ENCODE results near the gene CASZ1. TPM values are rescaled to one million over a fixed set of nuclear protein-coding genes. Genes with fewer than 3 reads are reported as not detected.

The CASZ1 gene
- total and polyA plus RNA-seq, 5 donors from 2014 or later, result 0.57 to 55.1 (median 1.1) TPM

- Mint-ChIP-seq H3K4me3 (no peak overlapping the region), H3K9me3 (no peaks in the 10 kb centered on the region), H3K27me3 (peaks cover 6% of the 10 kb centered on the region), H3K27ac (no peak overlapping the region), H3K4me1 (no peaks in the 10 kb centered on the region), H3K36me3 (no peaks in the 10 kb centered on the region)
- ATAC-seq (ENCODE audit: low read depth in 2 of 2), result no peak
- Histone ChIP-seq H3K36me3 (ENCODE audit: control insufficient read depth, insufficient read depth, low read length) (no peaks in the 10 kb centered on the region), H3K4me3 (ENCODE audit: low read depth, low read length) (no peak overlapping the region), H3K27ac (ENCODE audit: insufficient read depth, low read length, poor library complexity, severe bottlenecking) (no peak overlapping the region), H3K9me3 (ENCODE audit: control insufficient read depth in 2 of 2, low read length in 2 of 2) (no peaks in the 10 kb centered on the region), H3K27me3 (ENCODE audit: control insufficient read depth, insufficient read depth, low read length) (no peaks in the 10 kb centered on the region), H3K4me1 (ENCODE audit: control insufficient read depth, insufficient read depth, low read length, poor library complexity, severe bottlenecking) (no peaks in the 10 kb centered on the region)
- no peak for DNase-seq
Measured at GRCh38 chr1:10705953-10706352, 90.5 kb downstream of the CASZ1 start.

- no peaks in the 10 kb centered on the region for H3K36me3 ChIP-seq (ENCODE audit: control insufficient read depth, insufficient read depth, low read length)
- Mint-ChIP-seq H3K9me3 (no peaks in the 10 kb centered on the region), H3K27me3 (peaks cover 9% of the 10 kb centered on the region), H3K4me3 (no peak overlapping the region), H3K27ac (no peak overlapping the region), H3K36me3 (no peaks in the 10 kb centered on the region), H3K4me1 (no peaks in the 10 kb centered on the region)
- H3K9me3 ChIP-seq (ENCODE audit: control insufficient read depth in 2 of 2, low read length in 2 of 2), result no peaks in the 10 kb centered on the region
- H3K4me3 ChIP-seq (ENCODE audit: low read depth, low read length), result no peak overlapping the region
- H3K27me3 ChIP-seq (ENCODE audit: control insufficient read depth, insufficient read depth, low read length), result no peaks in the 10 kb centered on the region
- ATAC-seq (ENCODE audit: low read depth in 2 of 2) (no peak), DNase-seq (no peak)
- no peak overlapping the region for H3K27ac ChIP-seq (ENCODE audit: insufficient read depth, low read length, poor library complexity, severe bottlenecking)
- H3K4me1 ChIP-seq (ENCODE audit: control insufficient read depth, insufficient read depth, low read length, poor library complexity, severe bottlenecking), result no peaks in the 10 kb centered on the region
Measured at GRCh38 chr1:10704368-10704882, 92.0 kb downstream of the CASZ1 start.

- H3K27ac Mint-ChIP-seq, result no peak overlapping the region
- H3K4me1 Mint-ChIP-seq, result no peaks in the 10 kb centered on the region
- H3K9me3 ChIP-seq (ENCODE audit: control insufficient read depth in 2 of 2, low read length in 2 of 2), result no peaks in the 10 kb centered on the region
- no peaks in the 10 kb centered on the region for H3K9me3 Mint-ChIP-seq
- no peaks in the 10 kb centered on the region for H3K36me3 ChIP-seq (ENCODE audit: control insufficient read depth, insufficient read depth, low read length)
- H3K27me3 ChIP-seq (ENCODE audit: control insufficient read depth, insufficient read depth, low read length), result no peaks in the 10 kb centered on the region
- peaks cover 9% of the 10 kb centered on the region for H3K27me3 Mint-ChIP-seq
- H3K27ac ChIP-seq (ENCODE audit: insufficient read depth, low read length, poor library complexity, severe bottlenecking), result no peak overlapping the region
- no peaks in the 10 kb centered on the region for H3K4me1 ChIP-seq (ENCODE audit: control insufficient read depth, insufficient read depth, low read length, poor library complexity, severe bottlenecking)
- no peak overlapping the region for H3K4me3 Mint-ChIP-seq
- ATAC-seq (ENCODE audit: low read depth in 2 of 2) (no peak), DNase-seq (no peak)
- H3K36me3 Mint-ChIP-seq, result no peaks in the 10 kb centered on the region
- no peak overlapping the region for H3K4me3 ChIP-seq (ENCODE audit: low read depth, low read length)
Measured at GRCh38 chr1:10703702-10704101, 92.7 kb downstream of the CASZ1 start.

- H3K9me3 ChIP-seq (ENCODE audit: control insufficient read depth in 2 of 2, low read length in 2 of 2), result no peaks in the 10 kb centered on the region
- no peaks in the 10 kb centered on the region for H3K4me1 ChIP-seq (ENCODE audit: control insufficient read depth, insufficient read depth, low read length, poor library complexity, severe bottlenecking)
- H3K27me3 Mint-ChIP-seq, result peaks cover 9% of the 10 kb centered on the region
- no peaks in the 10 kb centered on the region for H3K27me3 ChIP-seq (ENCODE audit: control insufficient read depth, insufficient read depth, low read length)
- H3K4me3 ChIP-seq (ENCODE audit: low read depth, low read length), result no peak overlapping the region
- H3K27ac ChIP-seq (ENCODE audit: insufficient read depth, low read length, poor library complexity, severe bottlenecking), result no peak overlapping the region
- H3K36me3 ChIP-seq (ENCODE audit: control insufficient read depth, insufficient read depth, low read length), result no peaks in the 10 kb centered on the region
- DNase-seq, result no peak
- no peak overlapping the region for H3K4me3 Mint-ChIP-seq
- no peaks in the 10 kb centered on the region for H3K9me3 Mint-ChIP-seq
- no peak for ATAC-seq (ENCODE audit: low read depth in 2 of 2)
- H3K4me1 Mint-ChIP-seq, result peaks cover 0 to 7% (median under 1%) of the 10 kb centered on the region in 4 donors
- no peak overlapping the region for H3K27ac Mint-ChIP-seq
- no peaks in the 10 kb centered on the region for H3K36me3 Mint-ChIP-seq
Measured at GRCh38 chr1:10701145-10701544, 95.3 kb downstream of the CASZ1 start.

DNA sequence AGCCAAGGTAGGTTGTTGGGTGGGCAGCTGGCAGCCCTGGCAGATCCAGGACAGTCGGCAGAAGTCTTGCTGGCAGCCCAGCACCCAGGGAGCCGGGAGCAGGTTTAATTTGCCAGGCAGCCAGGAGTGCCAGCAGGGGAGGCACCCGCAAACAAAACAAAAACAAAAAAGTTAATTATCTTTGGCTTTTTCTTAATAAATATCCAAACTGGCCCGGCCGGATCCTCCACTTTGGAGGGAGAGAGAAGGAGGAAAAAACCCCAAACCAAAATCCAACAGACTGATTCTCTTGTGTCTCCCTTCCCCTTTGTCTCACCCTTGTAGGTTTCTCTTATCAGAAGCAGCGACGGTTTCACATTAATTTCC, 97.0 kb downstream of the CASZ1 start:
- Mint-ChIP-seq H3K4me1 (peaks cover 0 to 15% (median 5%) of the 10 kb centered on the region in 4 donors), H3K4me3 (peak overlapping the region in 1 of 4 donors; percentile 11), H3K36me3 (no peaks in the 10 kb centered on the region), H3K27ac (no peak overlapping the region), H3K27me3 (peaks cover 9% of the 10 kb centered on the region), H3K9me3 (no peaks in the 10 kb centered on the region)
- DNase-seq (no peak), ATAC-seq (ENCODE audit: low read depth in 2 of 2) (no peak)
- H3K9me3 ChIP-seq (ENCODE audit: control insufficient read depth in 2 of 2, low read length in 2 of 2), result no peaks in the 10 kb centered on the region
- no peak overlapping the region for H3K27ac ChIP-seq (ENCODE audit: insufficient read depth, low read length, poor library complexity, severe bottlenecking)
- H3K4me1 ChIP-seq (ENCODE audit: control insufficient read depth, insufficient read depth, low read length, poor library complexity, severe bottlenecking), result peaks cover 4% of the 10 kb centered on the region
- no peak overlapping the region for H3K4me3 ChIP-seq (ENCODE audit: low read depth, low read length)
- no peaks in the 10 kb centered on the region for H3K27me3 ChIP-seq (ENCODE audit: control insufficient read depth, insufficient read depth, low read length)
- no peaks in the 10 kb centered on the region for H3K36me3 ChIP-seq (ENCODE audit: control insufficient read depth, insufficient read depth, low read length)

- H3K4me1 ChIP-seq (ENCODE audit: control insufficient read depth, insufficient read depth, low read length, poor library complexity, severe bottlenecking), result peaks cover 4% of the 10 kb centered on the region
- H3K4me3 Mint-ChIP-seq, result peak overlapping the region in 1 of 4 donors; percentile 21
- no peak overlapping the region for H3K4me3 ChIP-seq (ENCODE audit: low read depth, low read length)
- H3K9me3 Mint-ChIP-seq, result no peaks in the 10 kb centered on the region
- H3K4me1 Mint-ChIP-seq, result peaks cover 0 to 15% (median 5%) of the 10 kb centered on the region in 4 donors
- no peak overlapping the region for H3K27ac ChIP-seq (ENCODE audit: insufficient read depth, low read length, poor library complexity, severe bottlenecking)
- peaks cover 8% of the 10 kb centered on the region for H3K27me3 Mint-ChIP-seq
- no peaks in the 10 kb centered on the region for H3K36me3 Mint-ChIP-seq
- no peaks in the 10 kb centered on the region for H3K27me3 ChIP-seq (ENCODE audit: control insufficient read depth, insufficient read depth, low read length)
- no peak for ATAC-seq (ENCODE audit: low read depth in 2 of 2)
- H3K27ac Mint-ChIP-seq, result no peak overlapping the region
- H3K36me3 ChIP-seq (ENCODE audit: control insufficient read depth, insufficient read depth, low read length), result no peaks in the 10 kb centered on the region
- no peak for DNase-seq
- H3K9me3 ChIP-seq (ENCODE audit: control insufficient read depth in 2 of 2, low read length in 2 of 2), result no peaks in the 10 kb centered on the region
Measured at GRCh38 chr1:10698726-10699469, 97.5 kb downstream of the CASZ1 start.

DNA sequence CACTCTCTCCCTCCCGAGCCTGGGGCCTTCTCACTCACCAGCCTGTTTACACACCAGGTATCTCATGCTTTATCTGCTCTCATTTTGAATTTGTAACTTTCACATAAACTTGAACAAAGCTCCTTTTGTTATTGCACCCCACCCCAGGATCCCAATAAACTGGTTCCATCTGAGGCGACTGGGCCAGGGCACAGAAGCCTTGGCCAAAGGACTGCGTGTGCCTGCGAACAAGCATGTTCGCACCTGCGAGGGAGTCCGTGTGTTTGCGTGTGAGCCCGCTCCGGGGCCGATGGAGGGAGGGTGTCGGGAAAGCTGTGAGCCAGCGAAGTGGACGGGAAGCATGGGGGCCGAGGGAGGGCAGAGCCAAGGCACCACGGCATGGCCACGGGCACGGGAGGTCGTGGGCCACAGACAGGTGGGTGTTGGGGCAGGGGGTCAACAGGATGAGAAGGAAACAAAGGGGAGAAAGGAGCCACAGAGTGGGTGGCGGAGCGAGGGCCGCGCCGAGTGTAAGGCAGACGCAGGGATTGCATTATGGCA, 98.8 kb downstream of the CASZ1 start:
- Mint-ChIP-seq H3K4me1 (peaks cover under 1 to 24% (median 11%) of the 10 kb centered on the region in 4 donors), H3K27ac (no peak overlapping the region), H3K4me3 (peak overlapping the region in 3 of 4 donors; percentile 42 to 79 (median 73)), H3K9me3 (no peaks in the 10 kb centered on the region), H3K27me3 (peaks cover 4% of the 10 kb centered on the region), H3K36me3 (no peaks in the 10 kb centered on the region)
- Histone ChIP-seq H3K4me3 (ENCODE audit: low read depth, low read length) (no peak overlapping the region), H3K27ac (ENCODE audit: insufficient read depth, low read length, poor library complexity, severe bottlenecking) (no peak overlapping the region), H3K4me1 (ENCODE audit: control insufficient read depth, insufficient read depth, low read length, poor library complexity, severe bottlenecking) (peaks cover 13% of the 10 kb centered on the region), H3K27me3 (ENCODE audit: control insufficient read depth, insufficient read depth, low read length) (no peaks in the 10 kb centered on the region), H3K36me3 (ENCODE audit: control insufficient read depth, insufficient read depth, low read length) (no peaks in the 10 kb centered on the region), H3K9me3 (ENCODE audit: control insufficient read depth in 2 of 2, low read length in 2 of 2) (no peaks in the 10 kb centered on the region)
- ATAC-seq (ENCODE audit: low read depth in 2 of 2) (no peak), DNase-seq (no peak)

DNA sequence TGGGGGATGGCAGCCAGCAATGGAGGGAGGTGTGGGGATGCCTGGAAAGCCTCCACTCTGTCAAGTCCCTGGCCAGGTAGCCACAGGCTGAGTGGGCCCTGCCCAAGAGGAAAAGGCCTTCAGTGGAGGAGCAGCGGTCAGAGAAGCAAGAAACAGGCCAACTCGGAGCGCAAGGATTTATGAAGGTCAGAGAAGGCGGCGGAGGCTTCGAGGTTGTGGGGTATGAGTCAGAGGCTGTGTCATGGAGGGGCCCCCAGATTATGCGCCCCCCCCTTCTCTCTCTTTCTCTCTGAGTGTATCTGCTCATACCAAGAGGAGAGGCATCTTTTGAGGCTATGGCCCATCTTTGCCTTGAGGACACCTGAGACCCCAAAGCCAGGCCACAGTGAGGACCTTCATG, 99.5 kb downstream of the CASZ1 start:
- ATAC-seq (ENCODE audit: low read depth in 2 of 2) (no peak), DNase-seq (no peak)
- no peak overlapping the region for H3K4me3 ChIP-seq (ENCODE audit: low read depth, low read length)
- H3K4me3 Mint-ChIP-seq, result peak overlapping the region in 3 of 4 donors; percentile 79 to 95 (median 87)
- H3K9me3 Mint-ChIP-seq, result no peaks in the 10 kb centered on the region
- H3K36me3 ChIP-seq (ENCODE audit: control insufficient read depth, insufficient read depth, low read length), result no peaks in the 10 kb centered on the region
- no peaks in the 10 kb centered on the region for H3K36me3 Mint-ChIP-seq
- no peaks in the 10 kb centered on the region for H3K27me3 ChIP-seq (ENCODE audit: control insufficient read depth, insufficient read depth, low read length)
- no peak overlapping the region for H3K27ac ChIP-seq (ENCODE audit: insufficient read depth, low read length, poor library complexity, severe bottlenecking)
- H3K27me3 Mint-ChIP-seq, result peaks cover 4% of the 10 kb centered on the region
- peaks cover 4 to 30% (median 17%) of the 10 kb centered on the region in 4 donors for H3K4me1 Mint-ChIP-seq
- H3K27ac Mint-ChIP-seq, result peak overlapping the region in 2 of 3 donors; percentile 15 to 90
- H3K9me3 ChIP-seq (ENCODE audit: control insufficient read depth in 2 of 2, low read length in 2 of 2), result no peaks in the 10 kb centered on the region
- peaks cover 20% of the 10 kb centered on the region for H3K4me1 ChIP-seq (ENCODE audit: control insufficient read depth, insufficient read depth, low read length, poor library complexity, severe bottlenecking)

All from CD4-positive, CD25-positive, alpha-beta regulatory T cell (primary cell).